ENCODE data around the gene MAST2.
"Not testable (repeated sequence)": the region's sequence is repeated elsewhere in the genome, so short reads cannot be mapped to it uniquely, and the experiment has no call there.

MAST2 gene

DNA sequence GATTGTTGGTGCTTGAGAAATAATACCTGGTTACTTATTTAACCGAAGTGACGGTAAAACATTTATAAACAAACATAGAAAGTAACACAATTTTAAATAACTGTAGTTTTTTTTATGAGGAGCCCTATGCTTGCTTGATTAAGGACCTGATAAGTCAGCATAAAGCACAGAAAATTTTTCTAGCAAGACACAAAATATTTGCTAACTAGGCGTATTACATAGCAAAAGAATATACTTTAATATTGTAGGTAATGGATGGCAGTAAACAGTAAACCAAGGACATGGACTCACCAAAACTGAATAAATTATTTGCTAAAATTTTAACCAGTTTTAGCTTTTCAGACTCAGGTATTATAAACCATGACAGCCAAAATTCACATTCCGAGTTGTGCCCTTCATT lies 90.9 kb downstream of the MAST2 start:
- no peak for DNase-seq (ENCODE audit: low read depth in 2 of 2)

DNA sequence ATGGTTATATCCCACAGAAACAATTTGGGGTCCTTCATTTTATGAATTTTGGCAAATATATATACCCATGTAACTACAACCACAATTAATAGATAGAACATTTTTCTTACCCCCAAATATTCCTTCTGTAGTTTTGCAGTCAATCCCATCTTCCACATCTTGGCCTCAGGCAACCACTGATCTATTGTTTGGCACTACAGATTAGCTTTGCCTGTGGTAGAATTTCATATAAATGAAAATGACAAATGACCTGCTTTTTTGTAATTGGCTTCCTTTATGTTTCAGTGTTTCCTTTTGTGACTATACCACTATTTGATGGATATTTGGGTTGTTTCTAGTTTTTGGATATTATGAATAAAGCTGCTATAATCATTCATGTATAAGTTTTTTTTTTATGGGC lies 91.5 kb downstream of the MAST2 start:
- DNase-seq (ENCODE audit: low read depth in 2 of 2) = no peak

GRCh38 chr1:45895406-45895805 lies 92.0 kb downstream of the MAST2 start:
- DNase-seq (ENCODE audit: low read depth in 2 of 2) = no peak

DNA sequence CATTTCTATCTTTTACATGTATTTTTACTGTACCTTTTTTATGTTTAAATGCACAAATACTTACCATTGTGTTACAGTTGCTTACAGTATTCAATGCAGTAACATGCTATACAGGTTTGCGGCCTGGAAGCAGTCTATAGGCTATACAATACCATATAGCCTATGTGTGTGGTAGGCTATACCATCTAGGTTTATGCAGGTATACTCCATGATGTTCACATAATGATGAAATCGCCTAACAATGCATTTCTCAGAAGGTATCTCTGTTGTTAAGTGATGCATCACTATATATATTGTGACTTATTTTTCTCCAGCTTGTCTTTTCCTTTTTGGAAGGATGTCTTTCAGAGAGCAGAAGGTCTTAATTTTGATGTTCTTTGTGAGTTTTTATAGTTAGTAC lies 103.5 kb downstream of the MAST2 start:
- no peak for DNase-seq (ENCODE audit: low read depth in 2 of 2)

DNA sequence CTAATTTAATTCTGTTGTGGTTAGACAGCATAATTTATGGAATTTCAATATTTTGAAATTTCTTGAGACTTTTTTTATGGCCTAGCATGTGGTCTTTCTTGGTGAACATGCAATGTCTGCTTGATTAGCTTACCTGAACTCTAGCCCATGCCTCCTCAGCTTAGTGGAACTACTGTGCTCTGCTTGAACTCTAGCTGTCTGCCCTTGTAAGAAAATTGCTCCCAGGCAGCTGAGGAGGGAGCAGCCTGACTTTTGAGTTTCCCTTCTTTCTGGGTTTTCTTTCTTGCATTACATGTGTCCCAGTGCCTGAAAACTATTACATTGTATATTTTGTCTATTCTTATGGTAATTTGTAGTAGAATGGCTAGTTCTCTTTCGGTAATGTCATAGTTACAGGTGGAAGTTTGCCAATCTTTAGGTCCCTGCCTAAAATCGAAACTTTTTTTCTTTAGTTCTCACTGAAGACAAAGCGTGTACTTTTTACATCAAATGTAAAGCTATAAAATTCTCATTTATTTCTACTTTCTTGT lies 105.3 kb downstream of the MAST2 start:
- DNase-seq (ENCODE audit: low read depth in 2 of 2) = no peak

DNA sequence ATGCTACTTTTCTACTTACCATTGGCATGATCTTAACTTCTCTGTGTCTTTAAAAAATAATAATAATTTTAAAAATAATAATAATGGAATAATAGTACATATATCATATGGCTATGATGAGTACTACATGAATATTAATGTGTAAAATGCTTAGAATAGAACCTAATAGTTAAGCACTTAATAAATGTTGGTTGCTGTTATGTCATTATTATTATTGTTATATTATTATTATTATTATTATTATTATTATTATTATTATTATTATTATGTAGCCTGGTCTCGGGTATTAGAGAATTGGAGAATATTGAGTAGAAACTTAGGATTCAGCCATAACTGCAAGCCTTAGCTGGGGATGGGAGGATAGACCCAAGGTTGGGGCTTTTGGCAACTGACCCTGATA lies 108.2 kb downstream of the MAST2 start:
- no peak for DNase-seq (ENCODE audit: low read depth in 2 of 2)

DNA sequence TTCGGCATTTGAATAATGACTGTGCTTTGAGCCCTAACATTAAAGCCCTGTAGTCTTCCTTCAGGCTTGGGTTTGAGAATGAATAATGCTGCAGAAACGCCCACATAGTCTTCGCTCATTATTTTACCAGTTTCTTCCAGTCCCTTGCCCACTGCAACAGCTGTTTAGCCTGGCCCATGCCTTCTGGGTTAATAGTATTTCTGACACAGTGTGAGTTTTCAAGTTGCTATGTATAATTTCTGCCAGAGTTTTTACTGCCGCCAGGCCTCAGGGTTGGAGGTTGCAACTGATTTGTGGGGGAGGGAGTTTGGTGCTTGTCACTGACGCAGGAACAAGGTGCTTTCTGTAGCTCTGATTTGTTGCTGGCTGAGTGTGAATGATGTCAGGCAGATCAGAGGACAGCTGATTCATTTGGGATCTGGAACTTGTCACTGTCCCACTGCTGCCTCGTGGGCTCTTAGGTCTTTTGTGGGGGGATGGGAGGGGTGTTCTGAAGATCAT lies 109.8 kb downstream of the MAST2 start:
- DNase-seq (ENCODE audit: low read depth in 2 of 2) = no peak

DNA sequence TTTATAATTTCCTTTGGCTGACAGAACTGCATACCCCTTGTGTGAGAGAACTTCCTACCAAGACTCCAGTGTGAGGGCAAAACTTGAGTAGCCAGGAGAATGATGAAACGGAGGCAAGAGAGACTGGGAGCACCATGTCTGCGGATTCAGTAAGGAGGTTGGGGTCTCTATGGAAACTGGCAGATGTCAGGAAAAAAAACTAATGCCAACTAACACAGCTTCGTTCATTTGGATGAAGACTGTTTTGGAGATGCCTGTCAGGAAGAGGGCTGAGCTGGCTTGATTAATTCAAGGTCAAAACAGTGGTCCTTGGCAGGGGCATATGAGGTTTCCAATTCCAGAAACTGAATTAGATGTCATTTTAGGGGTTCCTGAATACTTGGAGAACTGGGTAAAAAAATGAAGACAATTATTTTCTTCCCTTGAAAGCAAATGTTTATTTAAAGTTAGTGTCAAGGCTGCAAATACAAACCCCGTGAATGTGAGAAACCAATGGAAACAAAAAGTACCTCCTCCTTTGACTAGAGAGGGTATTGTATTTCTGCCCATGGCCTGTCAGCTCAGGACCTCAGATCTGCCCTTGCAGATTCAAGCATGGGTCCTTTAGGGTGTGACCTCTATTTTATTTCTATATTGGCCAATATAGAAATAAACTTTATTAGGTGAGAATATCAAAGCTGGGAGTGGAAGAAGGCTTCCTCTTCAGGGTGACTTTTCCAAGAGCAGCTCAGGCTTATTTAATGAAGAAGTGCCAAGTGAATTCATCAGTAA lies 110.5 kb downstream of the MAST2 start:
- DNase-seq (ENCODE audit: low read depth in 2 of 2) = no peak

GRCh38 chr1:45914836-45915235 lies 111.4 kb downstream of the MAST2 start:
- DNase-seq (ENCODE audit: low read depth in 2 of 2) = no peak

- DNase-seq (ENCODE audit: low read depth in 2 of 2) = no peak
Measured at GRCh38 chr1:45922374-45922773, 119.0 kb downstream of the MAST2 start.

- no peak for DNase-seq (ENCODE audit: low read depth in 2 of 2)
Measured at GRCh38 chr1:45922813-45923212, 119.4 kb downstream of the MAST2 start.

DNA sequence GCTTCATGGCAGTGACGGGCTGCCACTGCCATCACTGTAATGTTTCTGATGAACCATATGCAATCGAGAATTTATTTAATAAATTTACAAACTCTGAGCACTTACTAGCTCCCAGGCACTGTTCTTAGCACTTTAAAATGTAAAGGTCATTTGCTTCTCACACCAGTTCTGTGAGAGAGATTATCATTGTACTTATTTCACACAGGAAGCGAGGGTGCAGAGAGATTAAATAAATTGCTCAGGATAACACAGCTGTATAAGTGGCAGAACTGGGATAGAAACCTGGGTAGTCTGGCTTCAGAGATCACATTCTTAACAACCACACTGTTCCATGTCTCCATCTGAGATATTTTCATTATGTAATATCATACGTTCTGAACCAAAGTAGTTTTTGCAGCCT lies 119.9 kb downstream of the MAST2 start:
- DNase-seq (ENCODE audit: low read depth in 2 of 2) = no peak

GRCh38 chr1:45924736-45925135 lies 121.3 kb downstream of the MAST2 start:
- no peak for DNase-seq (ENCODE audit: low read depth in 2 of 2)

DNA sequence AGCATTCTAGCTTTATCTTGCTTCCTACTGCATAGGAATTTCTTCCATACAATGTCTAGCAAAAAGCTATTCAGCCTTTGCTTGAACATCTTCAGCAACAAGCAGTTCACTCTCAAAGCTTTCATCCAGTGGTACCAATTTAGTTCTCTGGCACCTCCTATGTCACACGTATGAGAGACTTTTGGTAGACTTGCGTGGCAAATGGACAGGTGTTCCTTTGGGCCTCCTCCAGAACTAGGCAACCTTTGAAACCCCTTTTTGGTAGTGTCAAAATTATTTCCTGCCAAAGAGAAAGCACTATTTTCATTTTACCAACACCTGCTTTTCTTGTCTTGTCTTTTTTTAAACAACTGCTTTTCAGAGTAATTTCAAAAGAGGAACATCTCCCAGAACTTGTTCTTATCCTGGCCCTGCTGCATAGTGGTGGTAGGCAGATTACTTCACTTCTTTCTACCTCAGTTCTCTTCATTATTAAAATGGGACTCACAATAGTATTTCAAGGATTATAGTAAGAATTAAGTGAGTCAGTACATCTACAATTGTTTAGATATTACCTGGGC lies 122.4 kb downstream of the MAST2 start:
- no peak for DNase-seq (ENCODE audit: low read depth in 2 of 2)

GRCh38 chr1:45926330-45926729 lies 122.9 kb downstream of the MAST2 start:
- no peak for DNase-seq (ENCODE audit: low read depth in 2 of 2)

- not testable (repeated sequence) for DNase-seq (ENCODE audit: low read depth in 2 of 2)
Measured at GRCh38 chr1:45927231-45927915, 124.0 kb downstream of the MAST2 start.

GRCh38 chr1:45928486-45929205 lies 125.2 kb downstream of the MAST2 start:
- DNase-seq (ENCODE audit: low read depth in 2 of 2) = no peak

- no peak for DNase-seq (ENCODE audit: low read depth in 2 of 2)
Measured at GRCh38 chr1:45929257-45929687, 125.9 kb downstream of the MAST2 start.

- no peak for DNase-seq (ENCODE audit: low read depth in 2 of 2)
Measured at GRCh38 chr1:45930258-45931150, 127.1 kb downstream of the MAST2 start.

DNA sequence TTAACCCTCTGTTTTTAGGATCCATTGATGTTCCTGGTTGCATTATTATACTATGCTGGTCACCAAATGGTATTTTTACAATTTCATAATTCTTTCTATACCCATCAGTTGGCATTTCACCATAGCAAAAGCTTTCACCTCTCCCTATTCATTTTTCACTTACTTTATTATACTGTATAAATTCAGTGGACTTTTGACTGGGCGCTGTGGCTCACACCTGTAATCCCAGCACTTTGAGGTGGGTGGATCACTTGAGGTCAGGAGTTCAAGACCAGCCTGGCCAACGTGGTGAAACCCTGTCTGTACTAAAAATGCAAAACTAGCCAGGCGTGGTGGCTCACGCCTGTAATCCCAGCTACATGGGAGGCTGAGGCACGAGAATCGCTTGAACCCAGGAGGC lies 128.8 kb downstream of the MAST2 start:
- DNase-seq (ENCODE audit: low read depth in 2 of 2) = not testable (repeated sequence)

DNA sequence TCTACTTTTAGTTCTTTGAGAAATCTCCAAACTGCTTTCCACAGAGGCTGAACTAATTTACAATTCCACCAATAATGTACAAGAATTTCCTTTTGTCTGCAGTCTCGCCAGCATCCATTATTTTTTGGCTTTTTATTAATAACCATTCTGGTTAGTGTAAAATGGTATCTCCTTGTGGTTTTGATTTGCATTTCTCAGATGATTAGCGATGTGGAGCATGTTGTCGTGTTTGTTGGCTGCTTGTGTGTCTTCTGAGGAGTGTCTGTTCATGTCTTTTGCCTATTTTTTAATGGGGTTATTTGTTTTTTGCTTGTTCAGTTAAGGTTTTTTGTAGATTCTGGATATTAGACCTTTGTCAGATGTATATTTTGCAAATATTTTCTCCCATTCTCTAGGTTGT lies 131.5 kb downstream of the MAST2 start:
- DNase-seq (ENCODE audit: low read depth in 2 of 2) = no peak

Measured in stimulated activated CD4-positive, alpha-beta T cell treated with anti-CD3 and anti-CD28 coated beads, Interleukin-1b, Interleukin-23, amount 100 ng/mL, for 1 hour (primary cell).